Stimulated activated CD8-positive, alpha-beta memory T cell treated with anti-CD3 and anti-CD28 coated beads, Interleukin-2, amount 100 ng/mL, for 48 hours (primary cell): ENCODE measurements around the gene ATP12A.
A peak's percentile ranks its signal among the peaks of the same experiment; 100 is the strongest.

Source experiments
- DNase-seq, 2 donors: peaks; one replicate each; pipeline ENCODE4 v3.0.0-alpha.2; 2020; ENCODE audit warnings: low read depth in 2 of 2

Gene ATP12A

DNA sequence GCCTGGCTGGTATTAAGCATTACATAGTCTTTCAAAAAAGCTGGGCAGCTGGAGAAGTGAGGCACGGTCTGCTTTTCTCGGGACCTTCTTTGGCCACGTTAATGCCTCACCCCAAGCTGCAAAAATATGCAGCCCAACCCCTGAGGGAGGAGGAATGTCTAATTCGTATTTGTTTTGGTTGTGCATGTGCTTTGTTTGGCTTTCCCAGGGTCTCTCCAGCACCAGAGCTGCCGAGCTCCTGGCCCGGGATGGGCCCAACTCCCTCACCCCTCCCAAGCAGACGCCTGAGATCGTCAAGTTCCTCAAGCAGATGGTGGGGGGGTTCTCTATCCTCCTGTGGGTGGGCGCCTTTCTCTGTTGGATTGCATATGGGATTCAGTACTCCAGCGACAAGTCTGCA lies 7.9 kb downstream of the ATP12A start:
- DNase-seq: no peak

DNA sequence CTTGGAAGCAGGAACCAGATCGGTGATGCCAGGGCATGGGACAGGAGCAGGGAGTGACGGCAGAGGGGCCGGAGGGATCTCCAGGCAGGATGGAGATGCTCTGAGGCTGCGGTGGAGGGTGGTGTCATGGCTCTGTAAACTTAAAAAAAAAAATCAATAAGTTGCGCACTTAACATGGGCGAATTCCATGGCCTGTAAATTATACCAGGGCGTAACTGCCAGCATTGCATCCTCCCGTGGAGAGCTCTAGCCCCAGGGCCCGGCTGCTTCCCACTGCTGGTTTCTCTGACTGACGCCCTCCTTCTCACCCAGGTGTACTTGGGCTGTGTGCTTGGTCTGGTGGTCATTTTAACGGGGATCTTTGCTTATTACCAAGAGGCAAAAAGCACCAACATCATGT lies 8.7 kb downstream of the ATP12A start:
- DNase-seq: no peak

GRCh38 chr13:24691381-24691780 lies 11.2 kb downstream of the ATP12A start:
- DNase-seq: no peak

DNA sequence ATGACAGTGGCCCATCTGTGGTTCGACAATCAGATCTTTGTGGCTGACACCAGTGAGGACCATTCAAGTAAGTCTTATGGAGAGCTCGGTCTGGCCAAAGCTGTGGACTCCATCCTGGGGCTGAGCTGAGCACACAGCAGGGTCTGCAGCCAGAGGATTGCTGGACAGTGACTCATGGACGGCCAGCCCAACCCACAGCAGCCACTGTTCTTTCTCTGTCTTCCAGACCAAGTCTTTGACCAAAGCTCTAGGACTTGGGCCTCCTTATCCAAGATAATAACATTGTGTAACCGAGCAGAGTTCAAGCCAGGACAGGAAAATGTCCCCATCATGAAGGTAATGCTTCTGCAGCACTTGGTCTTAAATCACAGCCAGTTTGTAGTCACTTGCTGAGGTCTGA lies 12.4 kb downstream of the ATP12A start:
- no peak for DNase-seq

DNA sequence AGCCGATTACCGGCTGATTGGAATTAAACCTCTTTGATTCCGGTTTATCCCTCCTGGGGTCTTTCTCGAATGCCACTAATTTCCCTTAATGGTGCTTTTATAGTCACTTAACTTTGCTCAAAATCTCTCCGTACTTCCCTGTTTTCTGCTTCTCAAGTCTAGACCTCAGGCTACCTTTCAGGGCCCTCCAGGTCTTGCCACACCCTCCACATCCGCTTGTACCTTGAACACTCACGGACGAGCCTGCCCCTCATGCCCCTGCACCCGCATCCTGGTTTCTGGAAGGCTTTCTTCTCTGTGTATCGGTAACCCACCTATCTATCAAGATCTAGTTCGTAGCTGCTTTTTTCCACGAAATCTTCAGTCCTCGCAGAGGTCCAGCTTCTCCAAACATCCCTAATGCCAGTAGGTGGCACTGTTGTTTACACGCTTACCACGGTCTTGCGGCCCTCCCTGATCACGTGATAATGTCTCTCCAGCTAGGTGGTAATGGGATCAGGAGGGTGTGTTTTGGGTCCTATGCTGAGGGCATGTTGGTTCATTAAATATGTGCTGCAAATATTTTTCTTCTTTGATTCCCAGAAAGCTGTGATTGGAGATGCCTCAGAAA lies 13.8 kb downstream of the ATP12A start:
- DNase-seq: no peak

GRCh38 chr13:24694907-24695306 lies 14.7 kb downstream of the ATP12A start:
- no peak for DNase-seq

DNA sequence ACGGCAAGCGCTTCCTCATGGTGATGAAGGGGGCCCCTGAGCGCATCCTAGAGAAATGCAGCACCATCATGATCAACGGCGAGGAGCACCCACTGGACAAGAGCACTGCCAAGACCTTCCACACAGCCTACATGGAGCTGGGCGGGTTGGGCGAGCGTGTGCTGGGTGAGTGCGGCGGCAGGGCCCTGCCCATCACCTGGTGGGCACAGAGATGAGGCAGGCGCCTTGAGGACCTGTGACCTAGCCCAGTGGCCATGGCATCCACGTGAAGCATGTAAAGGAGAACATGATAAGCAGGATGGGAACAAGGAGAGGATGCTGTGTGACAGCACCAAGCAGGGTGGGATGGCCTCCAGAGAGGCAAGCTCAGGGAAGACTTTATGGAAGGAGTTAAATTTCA lies 18.5 kb downstream of the ATP12A start:
- no peak for DNase-seq

DNA sequence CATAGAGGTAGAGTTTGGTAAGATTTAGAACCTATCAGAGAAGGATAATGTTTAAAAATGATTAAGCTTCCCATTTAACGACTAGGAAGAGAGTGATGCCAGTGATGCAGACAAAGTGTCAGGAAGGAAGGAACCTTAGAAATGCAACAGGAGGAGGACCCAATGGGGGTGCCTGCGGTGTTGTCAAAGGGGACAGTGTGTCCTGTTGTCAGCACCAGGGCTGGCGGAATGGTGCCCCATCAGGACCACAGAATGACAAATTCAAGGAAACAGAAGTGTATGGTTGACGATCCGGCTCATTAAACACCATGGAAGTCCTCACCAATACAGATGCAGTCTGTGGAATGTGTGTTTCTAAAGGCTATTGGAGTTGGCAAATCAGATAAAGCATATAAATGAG lies 19.3 kb downstream of the ATP12A start:
- DNase-seq: no peak

GRCh38 chr13:24700539-24700938 lies 20.3 kb downstream of the ATP12A start:
- DNase-seq: no peak

GRCh38 chr13:24706886-24707585 lies 26.8 kb downstream of the ATP12A start:
- no peak for DNase-seq

GRCh38 chr13:24709186-24709913 lies 29.1 kb downstream of the ATP12A start:
- DNase-seq: peak; percentile 34 to 46

DNA sequence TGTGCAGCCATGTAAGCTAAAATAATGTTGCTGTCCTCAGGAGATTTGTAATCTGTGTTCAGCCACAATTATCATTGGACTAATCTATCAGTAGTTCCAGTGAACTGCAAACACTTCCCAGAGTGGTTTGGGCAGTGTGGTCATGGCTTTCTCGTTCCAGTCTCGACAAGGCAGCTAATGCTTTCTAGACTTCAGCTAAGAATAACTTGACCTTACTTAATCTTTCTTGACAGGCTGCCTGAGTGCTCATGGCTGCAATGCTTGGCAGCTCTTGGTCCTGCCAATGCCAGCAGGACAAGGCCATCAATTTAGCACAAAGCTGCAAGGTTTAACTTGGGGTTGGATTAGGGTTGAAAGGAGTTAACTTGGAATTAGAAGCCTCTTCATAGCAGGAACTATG lies 32.8 kb downstream of the ATP12A start:
- no peak for DNase-seq

GRCh38 chr13:24716011-24716410 lies 35.8 kb downstream of the ATP12A start:
- DNase-seq: no peak

GRCh38 chr13:24716446-24716845 lies 36.2 kb downstream of the ATP12A start:
- no peak for DNase-seq

DNA sequence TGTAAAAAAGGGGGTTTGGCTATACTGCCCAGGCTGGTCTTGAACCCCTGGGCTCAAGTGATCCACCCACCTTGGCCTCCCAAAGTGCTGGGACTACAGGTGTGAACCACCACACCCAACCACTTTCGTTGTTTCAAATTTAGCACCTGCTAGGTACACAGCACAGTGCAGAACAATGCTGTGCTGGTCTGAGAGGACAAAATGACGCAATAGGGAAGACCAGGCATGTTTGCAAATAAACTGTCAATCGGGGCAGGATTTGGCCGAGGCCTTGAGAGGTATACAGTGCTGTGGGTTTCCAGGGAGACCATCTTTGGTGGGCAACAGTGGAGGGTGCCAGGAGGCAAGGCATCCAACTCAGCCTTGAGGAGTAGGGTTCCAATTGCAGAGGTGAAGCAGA lies 37.0 kb downstream of the ATP12A start:
- DNase-seq: no peak

DNA sequence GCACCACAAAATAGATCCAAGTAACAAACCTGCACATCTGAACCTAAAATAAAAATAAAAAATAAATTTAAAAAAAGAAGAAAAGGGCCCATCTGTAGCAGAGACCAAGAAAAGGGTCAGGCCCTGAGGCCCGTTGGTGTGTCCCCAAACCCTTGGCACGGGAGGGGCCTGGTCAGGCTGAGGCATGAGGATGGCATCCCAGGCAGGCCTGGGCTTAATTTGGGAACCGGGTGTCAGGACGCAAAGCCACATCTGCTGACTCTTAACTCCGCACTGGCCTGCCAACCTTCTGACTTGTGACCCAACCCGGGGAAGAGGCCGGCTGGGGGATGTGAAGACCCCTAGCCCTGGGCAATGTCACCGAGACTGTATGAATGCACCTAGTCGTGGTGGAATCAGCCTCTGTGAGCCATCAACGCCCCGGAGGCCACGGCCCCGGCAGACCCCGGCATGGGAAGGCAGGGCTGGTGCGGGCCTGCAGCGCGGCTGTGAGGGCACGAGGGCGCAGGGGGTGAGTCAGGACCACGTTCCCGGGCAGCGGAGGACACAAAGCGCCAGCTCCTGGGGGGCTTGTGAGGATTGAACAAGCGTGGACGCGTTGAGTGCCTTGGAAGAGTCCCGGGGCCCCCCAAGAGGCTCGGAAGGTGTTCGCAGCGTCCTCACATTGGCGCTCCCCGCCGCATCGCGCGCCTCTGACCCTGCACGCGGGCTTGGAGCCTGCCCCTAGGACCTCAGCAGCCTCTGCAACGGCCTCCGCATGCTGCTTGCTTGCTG lies 38.2 kb downstream of the ATP12A start:
- no peak for DNase-seq

DNA sequence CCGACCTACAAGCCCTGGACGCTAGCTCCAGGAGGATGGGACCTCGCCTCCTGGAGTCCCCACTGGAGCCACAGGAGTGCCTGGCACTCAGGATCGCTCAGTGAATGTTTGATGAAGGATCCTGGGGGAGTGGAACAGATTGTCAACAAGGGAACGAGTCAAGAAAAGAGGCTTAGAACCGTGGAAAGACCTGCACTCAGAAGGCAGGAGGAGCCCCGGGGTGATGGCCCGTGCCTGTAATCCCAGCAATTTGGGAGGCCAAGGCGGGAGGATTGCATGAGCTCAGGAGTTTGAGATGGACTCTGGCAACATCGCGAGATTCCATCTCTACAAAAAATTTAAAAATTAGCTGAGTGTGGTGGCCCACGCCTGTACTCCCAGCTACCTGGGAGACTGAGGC lies 38.9 kb downstream of the ATP12A start:
- DNase-seq: no peak

- no peak for DNase-seq
Measured at GRCh38 chr13:24723206-24723605, 43.0 kb downstream of the ATP12A start.

DNA sequence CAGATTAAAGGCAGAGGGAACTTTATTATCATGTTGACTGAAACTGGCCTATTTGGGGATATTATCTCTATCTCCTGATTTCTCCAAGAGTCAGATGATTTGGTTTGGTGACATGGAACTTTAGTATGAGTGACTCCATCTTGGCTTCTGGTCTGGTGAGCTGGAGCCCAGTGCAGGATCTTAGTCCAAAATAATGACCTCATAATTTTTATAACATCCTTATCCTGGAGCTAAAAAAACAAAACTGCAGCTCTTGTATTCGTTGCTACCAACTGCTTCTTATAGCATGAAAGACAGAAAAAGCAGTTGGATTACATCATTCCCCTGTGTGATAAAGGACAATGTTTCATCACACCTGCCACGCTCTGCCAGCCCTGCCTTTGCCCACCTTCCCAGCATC lies 44.5 kb downstream of the ATP12A start:
- no peak for DNase-seq

DNA sequence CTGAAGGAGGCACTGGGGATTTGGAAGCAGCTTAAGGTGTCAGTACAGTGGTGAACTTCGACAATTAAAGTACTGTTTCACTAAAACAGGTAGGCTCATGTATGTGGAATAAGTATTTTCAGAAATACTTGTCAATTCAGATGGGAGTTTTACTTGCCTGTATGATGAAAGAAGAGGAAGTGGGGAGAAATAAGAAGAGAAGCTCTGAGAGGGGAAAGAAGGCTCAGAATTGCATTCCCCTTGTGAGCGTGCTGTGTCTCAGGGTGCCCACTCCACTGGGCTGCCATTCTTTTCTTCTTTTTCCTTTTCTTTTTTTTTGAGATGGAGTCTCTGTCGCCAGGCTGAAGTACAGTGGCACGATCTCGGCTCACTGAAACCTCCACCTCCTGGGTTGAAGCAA lies 45.2 kb downstream of the ATP12A start:
- DNase-seq: no peak

GRCh38 chr13:24727731-24728601 lies 47.8 kb downstream of the ATP12A start:
- DNase-seq: peak in 1 of 2 donors; percentile 41
